ENCODE measurements around the gene STK39.

The STK39 gene

DNA sequence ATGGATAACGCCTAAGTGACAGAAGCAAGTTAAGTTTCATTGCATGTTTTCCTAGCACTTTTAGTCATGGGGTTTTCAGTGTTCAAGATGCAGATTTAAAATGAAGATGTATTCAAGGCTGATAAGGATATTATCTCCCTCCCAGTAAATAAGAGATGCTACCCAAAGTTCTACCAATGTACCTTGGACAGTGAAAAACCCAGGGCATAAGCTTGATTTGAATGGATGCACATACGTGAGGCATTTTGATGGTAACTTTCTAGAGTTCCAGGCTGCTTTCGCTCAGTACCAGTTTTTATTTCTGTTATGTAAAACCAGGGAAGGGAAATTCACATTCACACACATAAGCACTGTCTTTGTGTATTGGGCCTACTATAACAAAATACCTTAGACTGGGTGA is 90.3 kb downstream of the STK39 start:
- DNase-seq: no peak

DNA sequence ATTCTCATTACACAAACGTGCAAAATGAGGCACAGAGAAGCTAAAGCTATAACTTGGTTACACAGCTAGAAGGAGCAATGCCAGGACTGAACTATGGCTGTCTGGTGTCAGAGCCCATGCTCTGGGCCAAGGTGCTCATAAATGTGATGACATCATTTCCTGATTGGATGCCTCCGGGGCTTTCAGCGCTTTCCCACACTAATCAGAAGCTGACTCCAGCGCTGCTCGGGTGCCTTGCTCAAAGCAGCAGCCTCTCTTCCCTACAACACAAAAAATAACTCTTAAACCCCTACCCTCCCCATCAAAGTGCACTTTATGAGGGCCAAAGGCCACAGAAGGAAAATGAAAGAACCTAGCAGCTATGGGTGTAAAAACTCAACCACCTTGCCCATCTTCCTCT is 90.7 kb downstream of the STK39 start:
- no peak for DNase-seq

DNA sequence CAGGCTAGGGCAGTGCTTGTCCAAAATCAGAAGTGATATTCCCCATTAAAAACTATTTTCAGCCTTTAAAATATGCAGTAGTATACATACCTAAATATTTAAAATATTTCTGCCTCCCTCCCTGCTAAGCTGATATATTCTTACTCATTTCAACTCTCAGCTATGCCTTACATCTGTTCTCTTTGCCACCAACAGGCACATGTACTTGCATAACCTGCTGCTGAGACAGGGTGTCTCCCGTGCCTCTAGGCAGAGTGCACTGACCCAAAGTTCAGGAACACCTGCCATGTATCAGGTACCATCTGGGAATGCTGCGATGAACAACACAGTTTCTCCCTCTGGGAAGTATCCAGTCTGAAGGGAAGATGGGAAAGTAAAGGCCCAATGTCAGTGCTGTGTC is 91.7 kb downstream of the STK39 start:
- DNase-seq: no peak

GRCh38 chr2:168155046-168155445 is 92.3 kb downstream of the STK39 start:
- DNase-seq: no peak

DNA sequence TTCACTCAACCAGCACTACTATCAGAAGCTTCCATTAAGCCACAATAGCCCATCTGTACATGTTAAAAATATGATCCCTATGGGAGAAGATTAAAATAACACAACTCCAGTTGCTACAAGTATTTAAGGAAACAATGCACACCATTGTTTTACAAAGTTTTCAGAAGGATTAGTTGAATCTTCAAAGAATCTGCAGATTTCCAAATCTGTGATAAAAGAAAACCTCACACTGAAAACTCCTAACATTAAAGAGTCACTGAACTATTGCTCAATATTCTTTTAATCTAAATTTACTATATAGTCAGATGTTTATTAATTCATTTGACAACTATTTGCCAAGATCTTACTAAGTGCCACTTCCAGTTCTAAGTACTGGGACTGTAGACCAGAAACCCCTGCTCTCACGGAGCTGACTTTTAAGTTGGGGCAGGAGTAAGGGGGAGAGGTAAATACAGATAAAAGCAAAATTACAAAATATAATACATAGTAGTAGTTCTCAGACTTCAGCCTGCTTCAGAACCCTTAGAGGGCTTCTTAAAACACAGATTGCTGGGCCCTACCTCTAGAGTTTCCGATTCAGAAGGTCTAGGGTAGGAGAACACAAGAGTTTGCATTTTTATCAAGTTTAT is 94.4 kb downstream of the STK39 start:
- DNase-seq: no peak

GRCh38 chr2:168149986-168150385 is 97.4 kb downstream of the STK39 start:
- DNase-seq: no peak

GRCh38 chr2:168149150-168149974 is 98.0 kb downstream of the STK39 start:
- no peak for DNase-seq

DNA sequence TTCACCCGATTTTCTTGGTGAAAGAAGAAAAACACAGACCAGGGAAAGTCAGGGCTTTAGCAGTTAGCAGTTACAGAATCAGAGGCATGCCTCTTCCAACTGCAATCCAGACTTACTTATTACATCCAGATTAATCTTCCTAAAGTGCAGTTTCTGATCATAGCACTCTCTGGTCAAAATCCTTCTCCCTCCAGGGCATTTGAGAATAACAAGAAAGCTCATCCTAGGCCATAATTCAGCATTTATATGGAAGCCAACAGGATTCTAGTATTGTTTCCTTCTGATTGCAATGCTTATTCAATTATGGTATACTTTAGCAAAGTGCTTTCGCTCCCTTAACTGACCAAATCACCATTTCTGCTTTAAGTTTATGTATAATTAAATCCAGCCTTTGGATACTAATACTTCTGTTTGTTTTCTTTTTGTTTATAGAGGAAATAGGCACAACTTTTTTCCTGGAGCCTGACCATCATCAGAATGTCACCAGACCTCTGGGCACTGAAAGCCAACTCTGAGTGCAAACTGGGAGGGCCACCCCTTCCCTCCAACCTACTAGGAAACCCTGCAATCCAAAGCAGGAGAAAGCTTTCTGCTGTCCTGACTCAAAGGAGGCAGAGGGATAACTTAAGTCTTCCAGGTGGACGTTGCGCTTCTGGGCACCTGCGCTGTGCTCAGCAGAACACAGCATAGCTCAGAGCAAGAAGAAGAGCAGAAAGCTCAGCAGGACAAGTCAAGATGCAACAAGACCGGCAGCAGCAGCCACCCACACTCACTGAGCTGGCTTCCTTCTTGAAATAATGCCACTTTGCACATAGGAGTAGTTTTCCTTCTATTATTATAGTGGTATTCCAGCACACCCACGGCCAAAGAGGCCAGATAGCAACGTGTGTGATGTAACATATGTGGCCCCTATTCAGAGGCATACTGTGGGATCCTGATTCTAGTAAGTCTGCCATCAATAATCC is 99.3 kb downstream of the STK39 start:
- no peak for DNase-seq

DNA sequence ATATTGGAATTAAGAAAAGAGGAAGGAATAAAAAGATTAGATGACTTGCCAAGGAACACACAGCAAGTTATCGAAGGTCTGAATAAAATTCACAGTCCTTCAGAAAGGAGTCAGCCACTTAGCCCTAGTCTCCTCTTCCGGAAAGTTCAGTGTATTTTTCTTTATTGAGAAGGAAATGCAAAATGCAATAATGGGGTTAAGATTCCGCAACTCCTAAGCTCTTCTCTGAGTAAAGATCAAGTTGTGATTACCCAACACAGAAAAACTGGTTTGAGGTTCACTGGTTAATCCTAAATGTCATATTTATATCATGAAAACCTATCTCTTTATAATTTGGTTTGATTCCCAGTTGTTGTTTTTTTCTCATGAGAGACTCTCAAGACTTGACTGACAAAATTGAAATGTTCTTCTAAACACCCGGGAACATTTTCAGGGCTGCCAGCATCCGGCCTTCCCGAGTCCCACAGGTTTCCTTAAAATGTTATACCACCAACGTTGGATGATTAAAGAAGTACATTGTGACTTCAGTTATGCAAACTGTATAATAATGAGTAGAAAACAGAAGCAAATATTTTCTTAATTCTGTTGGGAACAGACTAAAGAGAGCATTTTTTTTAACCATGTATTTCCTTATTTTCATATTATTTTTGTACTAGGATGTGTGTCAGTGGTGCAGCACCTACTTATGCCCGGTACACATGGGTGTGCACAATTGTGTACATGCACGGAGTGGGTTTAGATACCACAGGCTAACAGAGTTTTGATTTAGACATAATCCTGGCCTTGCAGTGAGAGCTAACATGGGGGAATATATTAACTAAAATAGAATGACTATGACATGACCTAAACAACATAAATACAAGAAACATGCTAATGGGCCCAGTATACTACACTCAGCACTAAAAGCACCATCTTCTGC is 100.2 kb downstream of the STK39 start:
- no peak for DNase-seq

GRCh38 chr2:168145426-168146310 is 101.7 kb downstream of the STK39 start:
- DNase-seq: peak in 1 of 2 experiments; percentile 10

DNA sequence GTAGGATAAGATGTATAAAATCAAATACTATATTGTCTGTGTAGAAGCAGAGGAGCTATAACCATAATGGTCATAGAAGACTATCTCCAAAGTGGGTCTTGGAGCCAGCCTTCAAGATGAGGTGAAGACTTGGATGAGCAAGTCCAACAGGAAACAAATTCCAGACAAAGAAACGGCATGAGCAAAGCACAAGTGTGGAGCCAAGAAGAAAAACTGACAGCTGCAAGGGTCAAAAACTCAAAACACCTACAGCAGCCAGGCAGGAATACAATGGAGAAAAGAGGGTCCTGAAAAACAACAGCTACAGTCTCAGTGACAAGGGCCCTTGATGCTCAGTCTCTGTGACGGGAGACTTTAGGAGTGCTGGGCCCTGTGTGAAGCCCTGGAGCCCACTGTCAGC is 102.4 kb downstream of the STK39 start:
- DNase-seq: no peak

- DNase-seq: no peak
Observed at GRCh38 chr2:168143813-168144212, 103.6 kb downstream of the STK39 start.

- no peak for DNase-seq
Observed at GRCh38 chr2:168140892-168141291, 106.5 kb downstream of the STK39 start.

DNA sequence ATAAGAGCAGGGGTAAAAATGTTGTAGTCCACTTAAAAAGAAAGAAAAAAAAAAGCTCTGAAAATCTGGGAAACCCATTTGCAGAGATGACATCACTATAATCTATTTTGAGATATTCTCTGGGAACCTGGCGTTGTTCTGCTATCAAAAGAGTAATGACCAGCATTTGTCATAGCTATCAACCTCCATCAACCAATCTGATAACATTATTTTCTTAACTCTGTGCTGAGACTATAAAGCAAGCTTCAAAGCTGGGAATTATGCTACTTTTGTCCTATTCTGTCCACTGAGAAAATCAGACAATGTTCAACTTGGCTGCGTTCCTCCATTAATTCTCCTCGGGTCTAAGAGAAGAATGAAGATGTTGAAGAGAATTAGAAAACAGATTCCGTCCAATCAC is 107.5 kb downstream of the STK39 start:
- no peak for DNase-seq

DNA sequence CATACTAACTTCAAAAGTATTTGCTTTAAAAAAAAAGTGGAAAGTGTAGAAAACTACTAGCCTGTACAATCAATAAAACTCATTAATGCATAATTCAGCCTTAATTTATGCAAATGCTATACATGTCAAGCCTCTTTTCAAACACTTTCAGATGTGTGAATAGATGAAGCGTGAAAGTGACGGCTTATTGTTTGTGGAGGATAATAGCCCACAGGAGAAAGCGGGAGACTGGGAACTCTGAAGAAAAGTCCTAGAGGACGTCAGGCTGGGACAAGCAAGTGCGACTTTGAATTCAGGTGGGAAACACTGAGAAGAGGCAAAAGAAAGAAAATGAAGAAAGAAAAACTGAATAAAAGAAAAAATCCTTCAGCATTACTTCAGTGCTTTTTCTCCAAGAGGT is 108.5 kb downstream of the STK39 start:
- no peak for DNase-seq

GRCh38 chr2:168138374-168138773 is 109.0 kb downstream of the STK39 start:
- no peak for DNase-seq

- no peak for DNase-seq
Observed at GRCh38 chr2:168137510-168138180, 109.8 kb downstream of the STK39 start.

DNA sequence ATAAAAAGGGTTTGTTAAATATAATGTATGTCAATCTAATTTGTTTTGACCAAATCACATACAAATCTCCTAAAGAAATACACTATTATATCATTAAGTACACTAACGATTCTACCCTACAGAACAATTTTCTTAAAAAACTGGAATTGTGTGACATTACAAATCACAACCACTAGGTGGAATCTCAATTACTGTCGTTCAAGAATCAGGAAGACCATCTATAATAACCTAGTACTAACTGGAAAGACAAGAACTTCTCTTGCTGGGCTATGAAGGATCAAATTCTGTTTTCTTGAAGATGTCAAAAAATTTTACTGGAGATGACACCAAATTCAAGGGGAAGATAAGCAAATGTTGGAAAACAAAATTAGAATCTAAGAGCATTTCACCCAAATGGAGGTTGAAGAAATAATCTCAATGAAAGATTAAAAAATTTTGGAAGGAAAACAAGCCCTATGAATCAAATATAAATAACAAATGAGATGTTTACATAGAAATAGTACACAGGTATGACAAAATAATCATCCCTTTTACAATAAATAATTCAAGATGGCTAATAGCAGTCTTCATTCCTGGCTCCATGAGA is 110.9 kb downstream of the STK39 start:
- DNase-seq: no peak

- DNase-seq: no peak
Observed at GRCh38 chr2:168135630-168136029, 111.8 kb downstream of the STK39 start.

GRCh38 chr2:168135121-168135520 is 112.3 kb downstream of the STK39 start:
- DNase-seq: no peak
